Measurements from ENCODE around the gene KRTAP4-6.

KRTAP4-6 gene

DNA sequence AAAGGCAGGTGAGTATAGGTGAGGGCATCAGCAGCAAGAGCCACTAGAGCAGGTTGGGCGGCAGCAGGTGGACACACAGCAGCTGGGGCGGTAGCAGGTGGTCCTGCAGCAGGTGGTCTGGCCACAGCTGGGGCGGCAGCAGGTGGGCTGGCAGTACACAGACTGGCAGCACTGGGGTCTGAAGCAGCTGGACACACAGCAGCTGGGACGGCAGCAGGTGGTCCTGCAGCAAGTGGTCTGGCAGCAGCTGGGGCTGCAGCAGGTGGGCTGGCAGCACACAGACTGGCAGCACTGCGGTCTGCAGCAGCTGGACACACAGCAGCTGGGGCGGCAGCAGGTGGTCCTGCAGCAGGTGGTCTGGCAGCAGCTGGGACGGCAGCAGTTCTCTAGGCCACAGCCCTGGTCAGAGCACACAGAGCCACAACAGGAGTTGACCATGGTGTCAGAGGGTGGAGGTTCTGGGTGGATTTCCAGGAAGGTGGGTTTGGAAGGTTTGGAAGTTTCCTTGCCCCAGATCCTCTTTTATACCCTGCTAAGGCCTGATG is 37.5 kb upstream of the KRTAP4-6 start, which contains the start of gene KRTAP4-2:
TSS of gene KRTAP4-2 (minus strand) at position 495 of the 545 bp plus-strand sequence. CDS start at position 438, 57 bp downstream.
- H3K79me2 ChIP-seq (ENCODE audit: low read length) = no peaks in the 10 kb centered on the region
- TF ChIP-seq EZH2phosphoT487 (IDR thresholded peaks at IDR 0.05; ENCODE audit: low read length) = no peak
- TF ChIP-seq, protein P1, sequence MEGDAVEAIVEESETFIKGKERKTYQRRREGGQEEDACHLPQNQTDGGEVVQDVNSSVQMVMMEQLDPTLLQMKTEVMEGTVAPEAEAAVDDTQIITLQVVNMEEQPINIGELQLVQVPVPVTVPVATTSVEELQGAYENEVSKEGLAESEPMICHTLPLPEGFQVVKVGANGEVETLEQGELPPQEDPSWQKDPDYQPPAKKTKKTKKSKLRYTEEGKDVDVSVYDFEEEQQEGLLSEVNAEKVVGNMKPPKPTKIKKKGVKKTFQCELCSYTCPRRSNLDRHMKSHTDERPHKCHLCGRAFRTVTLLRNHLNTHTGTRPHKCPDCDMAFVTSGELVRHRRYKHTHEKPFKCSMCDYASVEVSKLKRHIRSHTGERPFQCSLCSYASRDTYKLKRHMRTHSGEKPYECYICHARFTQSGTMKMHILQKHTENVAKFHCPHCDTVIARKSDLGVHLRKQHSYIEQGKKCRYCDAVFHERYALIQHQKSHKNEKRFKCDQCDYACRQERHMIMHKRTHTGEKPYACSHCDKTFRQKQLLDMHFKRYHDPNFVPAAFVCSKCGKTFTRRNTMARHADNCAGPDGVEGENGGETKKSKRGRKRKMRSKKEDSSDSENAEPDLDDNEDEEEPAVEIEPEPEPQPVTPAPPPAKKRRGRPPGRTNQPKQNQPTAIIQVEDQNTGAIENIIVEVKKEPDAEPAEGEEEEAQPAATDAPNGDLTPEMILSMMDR (IDR thresholded peaks at IDR 0.05; ENCODE audit: low read length) = no peak
- TF ChIP-seq EZH2 (optimal IDR thresholded peaks at IDR 0.05; ENCODE audit: low read depth, low read length) = no peak
- no peaks in the 10 kb centered on the region for H3K36me3 ChIP-seq (replicated peaks; ENCODE audit: insufficient read depth, low read length)
- no peaks in the 10 kb centered on the region for H3K9me2 ChIP-seq (replicated peaks; ENCODE audit: insufficient read depth, low read length)
- no peak within 1 kb of the TSS for H2AFZ ChIP-seq (ENCODE audit: low read length)
- DNase-seq = no peak
- peaks cover 16% of the 10 kb centered on the region; the same call in 1 of the 2 replicates for H3K4me1 ChIP-seq (ENCODE audit: low read length)
- H3K9me3 ChIP-seq (replicated peaks; ENCODE audit: insufficient read depth, low read length) = no peaks in the 10 kb centered on the region
- H3K4me3 ChIP-seq (ENCODE audit: low read length) = no peak within 1 kb of the TSS
- no peak within 1 kb of the TSS for H3K9ac ChIP-seq (ENCODE audit: low read length)
- no peaks in the 10 kb centered on the region for H3K27me3 ChIP-seq (replicated peaks; ENCODE audit: insufficient read depth, low read length)
- no peak within 1 kb of the TSS for H3K4me2 ChIP-seq (ENCODE audit: low read depth, low read length)
- no peak within 1 kb of the TSS for H3K27ac ChIP-seq (ENCODE audit: low read length)
- no peaks in the 10 kb centered on the region for H3F3A ChIP-seq (ENCODE audit: insufficient read depth, low read length)
- H4K20me1 ChIP-seq (ENCODE audit: insufficient read depth, low read length) = no peaks in the 10 kb centered on the region

DNA sequence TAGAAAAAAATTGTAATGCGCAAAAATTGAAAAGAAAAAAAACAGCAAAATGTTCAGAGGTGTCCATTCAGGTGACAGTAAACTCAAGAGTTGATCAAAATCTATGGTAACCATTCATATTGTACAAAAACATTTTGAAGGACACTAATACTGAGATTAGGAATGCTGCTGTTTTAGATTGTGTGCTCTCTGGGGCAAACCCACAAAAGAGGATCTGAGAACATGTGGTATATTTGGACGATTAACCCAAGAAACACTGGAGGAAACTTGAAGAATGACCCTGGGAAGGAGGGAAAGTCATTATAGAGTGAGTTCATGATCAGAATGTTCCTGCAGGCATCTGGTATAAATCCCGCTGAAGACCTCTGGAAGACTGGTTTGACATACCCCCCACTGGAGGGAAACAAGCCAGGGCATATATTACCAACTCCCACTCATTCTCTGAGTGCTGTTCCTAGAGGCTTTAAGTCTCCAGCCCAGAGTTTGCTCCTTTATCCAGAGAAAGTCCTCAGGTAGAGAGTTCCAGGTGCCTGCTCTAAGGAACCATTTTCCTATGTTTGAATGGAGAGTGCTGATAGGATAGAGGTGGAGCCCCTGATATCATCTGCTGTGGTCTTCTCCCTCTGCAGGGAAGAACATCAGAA is 36.5 kb upstream of the KRTAP4-6 start:
- Histone ChIP-seq H3K4me3 (ENCODE audit: low read length) (no peak overlapping the region), H3K27me3 (replicated peaks; ENCODE audit: insufficient read depth, low read length) (no peaks in the 10 kb centered on the region), H3K36me3 (replicated peaks; ENCODE audit: insufficient read depth, low read length) (no peaks in the 10 kb centered on the region), H3K9me3 (replicated peaks; ENCODE audit: insufficient read depth, low read length) (no peaks in the 10 kb centered on the region), H3F3A (ENCODE audit: insufficient read depth, low read length) (no peaks in the 10 kb centered on the region), H3K79me2 (ENCODE audit: low read length) (no peaks in the 10 kb centered on the region), H3K9me2 (replicated peaks; ENCODE audit: insufficient read depth, low read length) (no peaks in the 10 kb centered on the region), H4K20me1 (ENCODE audit: insufficient read depth, low read length) (no peaks in the 10 kb centered on the region), H3K9ac (ENCODE audit: low read length) (no peak overlapping the region), H3K4me2 (ENCODE audit: low read depth, low read length) (no peak overlapping the region), H3K4me1 (ENCODE audit: low read length) (peaks cover 16% of the 10 kb centered on the region; the same call in 1 of the 2 replicates), H3K27ac (ENCODE audit: low read length) (no peak overlapping the region), H2AFZ (ENCODE audit: low read length) (no peak overlapping the region)
- DNase-seq = peak; percentile 41
- TF ChIP-seq, protein P1 (IDR thresholded peaks at IDR 0.05; ENCODE audit: low read length) = no peak
- TF ChIP-seq EZH2phosphoT487 (IDR thresholded peaks at IDR 0.05; ENCODE audit: low read length) (no peak), EZH2 (optimal IDR thresholded peaks at IDR 0.05; ENCODE audit: low read depth, low read length) (no peak)

DNA sequence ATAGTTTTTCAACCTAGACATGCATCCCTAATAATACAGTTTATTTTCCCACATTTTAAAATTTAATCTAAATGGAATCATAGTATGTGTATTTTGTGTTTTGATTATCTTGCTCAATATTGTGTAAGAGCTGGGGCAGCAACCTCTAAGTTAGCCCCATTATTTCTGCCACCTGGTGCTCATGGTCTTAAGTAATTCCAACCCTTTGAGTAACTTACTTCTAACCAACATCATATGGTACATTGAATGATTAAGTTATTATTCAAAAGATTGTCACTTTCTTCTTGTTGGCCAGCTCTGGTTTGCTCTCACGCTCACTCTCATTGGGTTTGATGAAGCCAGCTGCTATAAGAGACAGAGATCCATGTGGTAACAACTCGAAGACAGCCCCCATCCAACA is 31.5 kb upstream of the KRTAP4-6 start:
- H3K4me3 ChIP-seq (ENCODE audit: low read length) = no peak overlapping the region
- H3K27me3 ChIP-seq (replicated peaks; ENCODE audit: insufficient read depth, low read length) = no peaks in the 10 kb centered on the region
- H3K9me2 ChIP-seq (replicated peaks; ENCODE audit: insufficient read depth, low read length) = no peaks in the 10 kb centered on the region
- peaks cover 9% of the 10 kb centered on the region; the same call in 1 of the 2 replicates for H3K4me1 ChIP-seq (ENCODE audit: low read length)
- H2AFZ ChIP-seq (ENCODE audit: low read length) = no peak overlapping the region
- H3K9me3 ChIP-seq (replicated peaks; ENCODE audit: insufficient read depth, low read length) = no peaks in the 10 kb centered on the region
- no peak overlapping the region for H3K27ac ChIP-seq (ENCODE audit: low read length)
- no peaks in the 10 kb centered on the region for H4K20me1 ChIP-seq (ENCODE audit: insufficient read depth, low read length)
- H3K36me3 ChIP-seq (replicated peaks; ENCODE audit: insufficient read depth, low read length) = no peaks in the 10 kb centered on the region
- TF ChIP-seq EZH2 (optimal IDR thresholded peaks at IDR 0.05; ENCODE audit: low read depth, low read length) = no peak
- TF ChIP-seq, protein P1 (IDR thresholded peaks at IDR 0.05; ENCODE audit: low read length) = no peak
- no peaks in the 10 kb centered on the region for H3K79me2 ChIP-seq (ENCODE audit: low read length)
- H3K4me2 ChIP-seq (ENCODE audit: low read depth, low read length) = no peak overlapping the region
- no peaks in the 10 kb centered on the region for H3F3A ChIP-seq (ENCODE audit: insufficient read depth, low read length)
- no peak for DNase-seq
- H3K9ac ChIP-seq (ENCODE audit: low read length) = no peak overlapping the region

All from MM.1S (cell line).